NB4 (cell line): ENCODE measurements around the gene RASSF5.

ENCODE experiments used
- CTCF ChIP-seq: IDR thresholded peaks from one replicate; pipeline ENCODE4 v1.5.1; 2012; ENCODE audit warnings: low read depth, low read length
- POLR2A ChIP-seq: IDR thresholded peaks from 2 replicates; pipeline ENCODE4 v1.6.1; 2011; ENCODE audit warnings: mild to moderate bottlenecking; ENCODE audit not compliant: insufficient read length; ENCODE audit errors: extremely low read depth
- TF ChIP-seq, protein P1 (sequence below): IDR thresholded peaks from 2 replicates; pipeline ENCODE4 v1.6.1; 2011; ENCODE audit warnings: low read depth, low read length

GRCh38 chr1:206556750-206557635 lies 49.7 kb downstream of the RASSF5 start:
- TF ChIP-seq CTCF (no peak), POLR2A (peak; percentile 70)
- TF ChIP-seq, protein P1, sequence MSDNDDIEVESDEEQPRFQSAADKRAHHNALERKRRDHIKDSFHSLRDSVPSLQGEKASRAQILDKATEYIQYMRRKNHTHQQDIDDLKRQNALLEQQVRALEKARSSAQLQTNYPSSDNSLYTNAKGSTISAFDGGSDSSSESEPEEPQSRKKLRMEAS, result peak; percentile 66; the same call in 1 of the 2 replicates
